Astrocyte (in vitro differentiated cells and primary cell): ENCODE data around the gene SLCO1A2.

ENCODE experiments used
- EZH2 ChIP-seq: IDR thresholded peaks from 2 replicates; pipeline ENCODE4 v1.6.1; 2012; ENCODE audit warnings: mild to moderate bottlenecking, low read length, inconsistent platforms; ENCODE audit not compliant: insufficient read depth
- TF ChIP-seq, protein P1 (sequence below): IDR thresholded peaks from 2 replicates; pipeline ENCODE4 v1.5.1; 2011; ENCODE audit warnings: low read depth, mild to moderate bottlenecking, inconsistent platforms, low read length, moderate library complexity; ENCODE audit not compliant: insufficient read depth

DNA sequence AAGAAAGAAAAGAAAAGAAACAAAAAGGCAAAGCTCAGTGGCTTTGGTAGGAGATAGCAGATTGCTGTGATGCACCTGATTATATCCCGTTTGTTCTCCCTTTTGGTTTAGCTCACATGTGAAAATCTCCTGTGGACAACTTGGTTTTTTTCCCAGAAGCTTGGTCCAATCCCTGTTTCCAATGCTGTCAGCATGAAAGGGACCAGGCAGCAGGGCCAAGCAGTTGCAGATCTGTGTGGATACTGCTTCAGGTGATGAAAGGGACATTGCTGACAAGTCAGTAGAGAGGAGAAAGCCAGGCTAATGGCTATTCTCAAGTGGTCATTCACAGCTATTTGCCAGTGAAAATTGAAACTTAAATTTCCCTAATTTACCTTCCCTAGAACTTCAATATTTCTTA lies 18.8 kb upstream of the SLCO1A2 start:
- TF ChIP-seq, protein P1, sequence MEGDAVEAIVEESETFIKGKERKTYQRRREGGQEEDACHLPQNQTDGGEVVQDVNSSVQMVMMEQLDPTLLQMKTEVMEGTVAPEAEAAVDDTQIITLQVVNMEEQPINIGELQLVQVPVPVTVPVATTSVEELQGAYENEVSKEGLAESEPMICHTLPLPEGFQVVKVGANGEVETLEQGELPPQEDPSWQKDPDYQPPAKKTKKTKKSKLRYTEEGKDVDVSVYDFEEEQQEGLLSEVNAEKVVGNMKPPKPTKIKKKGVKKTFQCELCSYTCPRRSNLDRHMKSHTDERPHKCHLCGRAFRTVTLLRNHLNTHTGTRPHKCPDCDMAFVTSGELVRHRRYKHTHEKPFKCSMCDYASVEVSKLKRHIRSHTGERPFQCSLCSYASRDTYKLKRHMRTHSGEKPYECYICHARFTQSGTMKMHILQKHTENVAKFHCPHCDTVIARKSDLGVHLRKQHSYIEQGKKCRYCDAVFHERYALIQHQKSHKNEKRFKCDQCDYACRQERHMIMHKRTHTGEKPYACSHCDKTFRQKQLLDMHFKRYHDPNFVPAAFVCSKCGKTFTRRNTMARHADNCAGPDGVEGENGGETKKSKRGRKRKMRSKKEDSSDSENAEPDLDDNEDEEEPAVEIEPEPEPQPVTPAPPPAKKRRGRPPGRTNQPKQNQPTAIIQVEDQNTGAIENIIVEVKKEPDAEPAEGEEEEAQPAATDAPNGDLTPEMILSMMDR = no peak
- TF ChIP-seq EZH2 = no peak
